ENCODE results near the gene HAUS7. TPM values are rescaled to one million over a fixed set of nuclear protein-coding genes. Genes with fewer than 3 reads are reported as not detected.

HAUS7 gene
- total RNA-seq, 2 experiments from 2014 or later: 42.5 to 47.9 TPM

GRCh38 chrX:153430796-153431195 is 39.6 kb downstream of the HAUS7 start:
- H3K36me3 ChIP-seq (ENCODE audit: insufficient read depth, low read length): no peaks in the 10 kb centered on the region
- no peaks in the 10 kb centered on the region for H4K20me1 ChIP-seq (ENCODE audit: insufficient read depth, low read length)
- TF ChIP-seq EZH2phosphoT487 (IDR thresholded peaks at IDR 0.05; ENCODE audit: borderline replicate concordance, low read depth, low read length) (no peak), CTCF (conservative IDR thresholded peaks at IDR 0.05; ENCODE audit: low read length) (no peak)
- H2AFZ ChIP-seq (ENCODE audit: low read length): no peak overlapping the region
- no peak overlapping the region for H3K4me2 ChIP-seq (ENCODE audit: low read length)
- H3K79me2 ChIP-seq (ENCODE audit: insufficient read depth, low read depth, low read length): no peaks in the 10 kb centered on the region
- no peak for DNase-seq (ENCODE audit: low spot score)
- H3K4me1 ChIP-seq (ENCODE audit: insufficient read depth, low read length, poor library complexity, severe bottlenecking): no peaks in the 10 kb centered on the region
- H3K4me3 ChIP-seq (ENCODE audit: low read depth, low read length, poor library complexity, severe bottlenecking): no peak overlapping the region
- intact Hi-C loops (cut with micrococcal nuclease; ENCODE audit: unreplicated experiment): no loop called here
- no peak overlapping the region for H3K27ac ChIP-seq (ENCODE audit: low read depth, low read length, poor library complexity, severe bottlenecking)
- ChIA-PET CTCF (ENCODE audit: unreplicated experiment) (no interaction called here), POLR2A (no interaction called here)
- H3K9me2 ChIP-seq (ENCODE audit: insufficient read depth, low read length): no peaks in the 10 kb centered on the region
- BruUV-seq (replicated peaks): no TSS peak
- no peaks in the 10 kb centered on the region for H3K9me3 ChIP-seq (ENCODE audit: low read length)

DNA sequence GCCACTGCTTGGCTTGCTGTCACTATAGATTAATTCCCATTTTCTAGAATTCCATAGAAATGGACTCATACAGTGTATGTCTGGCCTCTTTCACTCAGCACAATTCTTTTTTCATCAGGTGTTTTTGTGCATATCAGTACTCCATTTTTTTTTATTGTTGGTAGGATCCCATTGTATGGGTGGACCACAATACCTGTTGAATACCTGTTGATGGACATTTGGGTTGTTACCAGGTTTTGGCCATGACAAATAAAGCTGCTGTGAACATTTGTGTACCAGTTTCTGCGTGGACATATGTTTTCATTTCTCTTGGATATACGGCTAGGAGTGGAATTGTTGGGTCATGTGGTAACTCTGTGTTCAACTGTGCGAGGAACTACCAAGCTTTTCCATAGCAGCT is 44.2 kb downstream of the HAUS7 start:
- no peaks in the 10 kb centered on the region for H3K36me3 ChIP-seq (ENCODE audit: insufficient read depth, low read length)
- BruUV-seq (replicated peaks): no TSS peak
- H3K4me2 ChIP-seq (ENCODE audit: low read length): no peak overlapping the region
- H3K9me3 ChIP-seq (ENCODE audit: low read length): no peaks in the 10 kb centered on the region
- intact Hi-C loops (cut with micrococcal nuclease; ENCODE audit: unreplicated experiment): no loop called here
- H3K79me2 ChIP-seq (ENCODE audit: insufficient read depth, low read depth, low read length): no peaks in the 10 kb centered on the region
- H4K20me1 ChIP-seq (ENCODE audit: insufficient read depth, low read length): no peaks in the 10 kb centered on the region
- no peak overlapping the region for H2AFZ ChIP-seq (ENCODE audit: low read length)
- H3K9me2 ChIP-seq (ENCODE audit: insufficient read depth, low read length): no peaks in the 10 kb centered on the region
- H3K4me3 ChIP-seq (ENCODE audit: low read depth, low read length, poor library complexity, severe bottlenecking): no peak overlapping the region
- H3K4me1 ChIP-seq (ENCODE audit: insufficient read depth, low read length, poor library complexity, severe bottlenecking): no peaks in the 10 kb centered on the region
- CTCF ChIA-PET (ENCODE audit: unreplicated experiment): no interaction called here
- TF ChIP-seq EZH2phosphoT487 (IDR thresholded peaks at IDR 0.05; ENCODE audit: borderline replicate concordance, low read depth, low read length): no peak
- H3K27ac ChIP-seq (ENCODE audit: low read depth, low read length, poor library complexity, severe bottlenecking): no peak overlapping the region
- POLR2A ChIA-PET: no interaction called here
- no peak for DNase-seq (ENCODE audit: low spot score)

DNA sequence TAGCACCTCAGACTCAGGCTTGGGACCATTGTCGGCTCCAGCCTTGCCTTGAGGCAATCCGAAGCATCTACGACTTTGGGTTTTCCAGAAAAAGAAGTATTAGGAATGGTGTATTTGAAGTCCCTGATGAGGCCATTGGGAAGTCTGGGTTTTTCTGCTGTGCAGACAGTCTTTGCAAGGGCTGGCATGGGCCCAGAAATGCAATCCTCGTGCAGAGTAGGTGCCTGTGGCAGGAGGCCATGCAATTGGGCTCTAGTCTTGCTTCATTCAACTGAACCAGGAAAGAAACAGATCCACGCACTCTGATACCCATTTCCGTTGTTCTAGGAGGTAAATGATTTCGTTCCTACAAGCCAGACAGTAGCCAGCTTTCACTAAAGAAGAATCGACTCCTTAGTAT is 46.7 kb downstream of the HAUS7 start:
- no peaks in the 10 kb centered on the region for H3K79me2 ChIP-seq (ENCODE audit: insufficient read depth, low read depth, low read length)
- no peak for DNase-seq (ENCODE audit: low spot score)
- no peaks in the 10 kb centered on the region for H3K9me3 ChIP-seq (ENCODE audit: low read length)
- intact Hi-C loops (cut with micrococcal nuclease; ENCODE audit: unreplicated experiment): no loop called here
- H3K4me1 ChIP-seq (ENCODE audit: insufficient read depth, low read length, poor library complexity, severe bottlenecking): no peaks in the 10 kb centered on the region
- no peak overlapping the region for H3K27ac ChIP-seq (ENCODE audit: low read depth, low read length, poor library complexity, severe bottlenecking)
- no peaks in the 10 kb centered on the region for H4K20me1 ChIP-seq (ENCODE audit: insufficient read depth, low read length)
- H2AFZ ChIP-seq (ENCODE audit: low read length): no peak overlapping the region
- BruUV-seq (replicated peaks): no TSS peak
- CTCF ChIA-PET (ENCODE audit: unreplicated experiment): no interaction called here
- H3K4me2 ChIP-seq (ENCODE audit: low read length): no peak overlapping the region
- TF ChIP-seq EZH2phosphoT487 (IDR thresholded peaks at IDR 0.05; ENCODE audit: borderline replicate concordance, low read depth, low read length): no peak
- TF ChIP-seq CTCF (conservative IDR thresholded peaks at IDR 0.05; ENCODE audit: low read length): no peak
- POLR2A ChIA-PET: no interaction called here
- H3K4me3 ChIP-seq (ENCODE audit: low read depth, low read length, poor library complexity, severe bottlenecking): no peak overlapping the region
- H3K36me3 ChIP-seq (ENCODE audit: insufficient read depth, low read length): no peaks in the 10 kb centered on the region
- no peaks in the 10 kb centered on the region for H3K9me2 ChIP-seq (ENCODE audit: insufficient read depth, low read length)
